CD4-positive, alpha-beta T cell treated with Interleukin-17A for 4 hours (primary cell): ENCODE measurements around the gene SCNN1B.

Source experiments
- DNase-seq: peaks from one replicate; pipeline ENCODE4 v3.0.0-alpha.2; 2020; ENCODE audit warnings: mixed read lengths

SCNN1B gene

GRCh38 chr16:23321206-23321875 is 19.2 kb downstream of the SCNN1B start:
- DNase-seq, result no peak

GRCh38 chr16:23323224-23324030 is 21.3 kb downstream of the SCNN1B start:
- DNase-seq, result no peak

- no peak for DNase-seq
Observed at GRCh38 chr16:23324727-23325126, 22.6 kb downstream of the SCNN1B start.

GRCh38 chr16:23327836-23328235 is 25.7 kb downstream of the SCNN1B start:
- no peak for DNase-seq

GRCh38 chr16:23330161-23330560 is 28.1 kb downstream of the SCNN1B start:
- DNase-seq, result no peak

GRCh38 chr16:23330583-23331249 is 28.6 kb downstream of the SCNN1B start:
- no peak for DNase-seq

GRCh38 chr16:23333034-23333579 is 31.0 kb downstream of the SCNN1B start:
- DNase-seq, result no peak

- no peak for DNase-seq
Observed at GRCh38 chr16:23333831-23334456, 31.8 kb downstream of the SCNN1B start.

- no peak for DNase-seq
Observed at GRCh38 chr16:23334457-23334853, 32.4 kb downstream of the SCNN1B start.

- DNase-seq, result no peak
Observed at GRCh38 chr16:23334950-23335349, 32.8 kb downstream of the SCNN1B start.

- DNase-seq, result no peak
Observed at GRCh38 chr16:23337836-23338550, 35.9 kb downstream of the SCNN1B start.

- no peak for DNase-seq
Observed at GRCh38 chr16:23339787-23340186, 37.7 kb downstream of the SCNN1B start.

- no peak for DNase-seq
Observed at GRCh38 chr16:23342083-23342640, 40.1 kb downstream of the SCNN1B start.

- no peak for DNase-seq
Observed at GRCh38 chr16:23343643-23344612, 41.8 kb downstream of the SCNN1B start.

GRCh38 chr16:23345237-23345636 is 43.1 kb downstream of the SCNN1B start:
- DNase-seq, result no peak

- no peak for DNase-seq
Observed at GRCh38 chr16:23348579-23349469, 46.7 kb downstream of the SCNN1B start.

- DNase-seq, result no peak
Observed at GRCh38 chr16:23351360-23351759, 49.3 kb downstream of the SCNN1B start.

- no peak for DNase-seq
Observed at GRCh38 chr16:23353440-23353839, 51.3 kb downstream of the SCNN1B start.

- no peak for DNase-seq
Observed at GRCh38 chr16:23354246-23354645, 52.1 kb downstream of the SCNN1B start.
